Measurements from ENCODE around the gene CENPS.
"Not testable (repeated sequence)": the region's sequence is repeated elsewhere in the genome, so short reads cannot be mapped to it uniquely, and the experiment has no call there.

CENPS gene

GRCh38 chr1:10430216-10431069 is at the start of gene CENPS:
TSS of gene CENPS (plus strand) at chr1:10430433. CDS start at chr1:10430518, 85 bp downstream.
- DNase-seq (ENCODE audit: low read depth), result peak; percentile 94

GRCh38 chr1:10380594-10381275 is 49.5 kb upstream of the CENPS start:
- DNase-seq (ENCODE audit: low read depth), result no peak

- DNase-seq (ENCODE audit: low read depth), result no peak
These were observed 46.6 kb upstream of the CENPS start for GRCh38 chr1:10383630-10384029.

- no peak for DNase-seq (ENCODE audit: low read depth)
These were observed 46.0 kb upstream of the CENPS start for GRCh38 chr1:10384219-10384618.

- DNase-seq (ENCODE audit: low read depth), result no peak
These were observed 43.2 kb upstream of the CENPS start for GRCh38 chr1:10386761-10387676.

GRCh38 chr1:10387677-10388386 is 42.4 kb upstream of the CENPS start:
- DNase-seq (ENCODE audit: low read depth), result no peak

- no peak for DNase-seq (ENCODE audit: low read depth)
These were observed 41.9 kb upstream of the CENPS start for GRCh38 chr1:10388387-10388715.

- DNase-seq (ENCODE audit: low read depth), result no peak
These were observed 40.8 kb upstream of the CENPS start for GRCh38 chr1:10389271-10389973.

- DNase-seq (ENCODE audit: low read depth), result no peak
These were observed 33.4 kb upstream of the CENPS start for GRCh38 chr1:10396870-10397269.

- DNase-seq (ENCODE audit: low read depth), result no peak
These were observed 31.9 kb upstream of the CENPS start for GRCh38 chr1:10398278-10398733.

- DNase-seq (ENCODE audit: low read depth), result peak; percentile 98
These were observed 31.3 kb upstream of the CENPS start, which contains the start of gene PGD for GRCh38 chr1:10398734-10399443. TSS of gene PGD (plus strand) at chr1:10399064. CDS start at chr1:10399118, 54 bp downstream.

GRCh38 chr1:10399444-10399941 is 30.7 kb upstream of the CENPS start:
- DNase-seq (ENCODE audit: low read depth), result peak; percentile 3

- DNase-seq (ENCODE audit: low read depth), result no peak
These were observed 30.2 kb upstream of the CENPS start for GRCh38 chr1:10400013-10400412.

GRCh38 chr1:10401281-10401680 is 29.0 kb upstream of the CENPS start:
- DNase-seq (ENCODE audit: low read depth), result no peak

- no peak for DNase-seq (ENCODE audit: low read depth)
These were observed 27.4 kb upstream of the CENPS start for GRCh38 chr1:10402729-10403274.

GRCh38 chr1:10407201-10407600 is 23.0 kb upstream of the CENPS start:
- DNase-seq (ENCODE audit: low read depth), result no peak

GRCh38 chr1:10415211-10415930 is 14.9 kb upstream of the CENPS start:
- DNase-seq (ENCODE audit: low read depth), result no peak

- not testable (repeated sequence) for DNase-seq (ENCODE audit: low read depth)
These were observed 14.3 kb upstream of the CENPS start for GRCh38 chr1:10415967-10416366.

- DNase-seq (ENCODE audit: low read depth), result not testable (repeated sequence)
These were observed 11.5 kb upstream of the CENPS start for GRCh38 chr1:10418741-10419140.
